ENCODE data around the gene DCUN1D2. TPM values are rescaled to one million over a fixed set of nuclear protein-coding genes. Genes with fewer than 3 reads are reported as not detected.
A peak's percentile ranks its signal among the peaks of the same experiment; 100 is the strongest.

DCUN1D2 gene
- polyA plus RNA-seq, 4 donors = 15.3 to 35.8 (median 26.9) TPM

DNA sequence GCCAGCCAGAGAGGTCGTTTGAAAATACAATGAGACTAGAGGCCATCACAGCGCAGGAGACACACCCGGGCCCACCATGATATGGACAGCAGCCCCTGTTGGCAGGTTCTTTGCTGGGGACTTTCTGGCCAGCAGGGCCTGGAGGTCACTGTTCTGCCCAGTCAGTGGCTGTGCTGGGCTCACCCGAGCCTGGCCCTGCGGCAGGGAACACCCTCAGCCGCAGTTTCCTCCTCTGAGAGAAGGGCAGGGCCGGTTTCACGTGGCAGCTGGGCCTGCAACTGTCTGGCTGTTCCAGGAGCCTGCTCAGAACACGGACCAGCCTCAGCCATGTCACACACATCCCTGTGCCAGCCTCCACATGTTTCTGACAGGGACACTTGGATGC, 76.6 kb downstream of the DCUN1D2 start:
- no peak for DNase-seq (ENCODE audit: low read depth in 4 of 4, low spot score in 2 of 4)

DNA sequence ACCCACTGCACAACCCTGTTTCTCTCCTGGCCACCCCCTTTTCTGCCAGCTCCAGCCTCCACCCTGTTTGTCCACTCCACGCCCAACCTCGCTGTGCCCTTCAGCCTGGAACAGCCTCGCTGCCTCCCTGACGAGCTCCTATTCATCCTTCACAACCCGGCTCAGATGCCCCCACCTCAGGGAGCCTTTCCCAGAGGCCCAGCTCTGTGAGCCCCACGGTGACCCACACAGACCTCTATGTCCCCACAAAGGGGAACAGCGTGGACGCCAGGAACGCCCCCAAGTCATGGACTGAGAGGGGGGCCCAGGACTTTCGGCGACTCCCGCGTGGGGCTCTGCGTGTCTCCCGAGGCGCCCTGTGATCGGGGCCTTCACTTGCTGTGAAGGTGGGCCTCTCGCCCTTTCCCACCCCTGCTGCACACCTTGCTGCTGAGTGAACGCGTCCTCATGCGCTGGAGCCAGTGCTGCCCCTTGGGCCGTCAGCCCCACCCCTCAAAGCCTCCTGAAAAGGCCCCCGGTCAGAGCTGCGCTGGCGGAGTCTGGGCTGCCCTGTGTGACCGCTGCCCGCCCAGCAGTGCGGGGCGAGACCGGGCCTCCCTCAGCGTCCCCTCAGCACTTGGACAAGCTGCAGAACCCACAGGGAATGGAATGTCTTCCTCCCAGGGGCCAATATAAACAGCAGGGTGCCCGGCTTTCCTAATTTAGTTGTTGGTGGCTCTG, 77.2 kb downstream of the DCUN1D2 start:
- no peak for DNase-seq (ENCODE audit: low read depth in 4 of 4, low spot score in 2 of 4)

DNA sequence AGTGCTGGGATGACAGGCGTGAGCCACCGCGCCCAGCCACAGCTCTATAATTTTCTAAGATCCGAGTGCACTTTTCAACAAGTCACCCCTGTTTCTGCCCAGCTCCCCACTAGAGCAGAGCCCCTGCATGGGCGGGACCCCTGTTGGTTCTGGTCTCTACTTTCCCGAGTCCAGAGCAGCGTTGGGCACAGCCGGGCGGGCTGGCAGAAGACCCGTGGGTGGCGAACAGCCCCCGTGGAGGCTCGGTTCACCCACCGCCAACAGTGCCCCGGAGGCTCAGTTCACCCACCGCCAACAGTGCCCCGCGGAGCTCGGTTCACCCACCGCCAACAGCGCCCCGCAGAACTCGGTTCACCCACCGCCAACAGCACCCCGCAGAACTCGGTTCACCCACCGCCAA, 78.1 kb downstream of the DCUN1D2 start:
- DNase-seq (ENCODE audit: low read depth in 4 of 4, low spot score in 2 of 4) = no peak

DNA sequence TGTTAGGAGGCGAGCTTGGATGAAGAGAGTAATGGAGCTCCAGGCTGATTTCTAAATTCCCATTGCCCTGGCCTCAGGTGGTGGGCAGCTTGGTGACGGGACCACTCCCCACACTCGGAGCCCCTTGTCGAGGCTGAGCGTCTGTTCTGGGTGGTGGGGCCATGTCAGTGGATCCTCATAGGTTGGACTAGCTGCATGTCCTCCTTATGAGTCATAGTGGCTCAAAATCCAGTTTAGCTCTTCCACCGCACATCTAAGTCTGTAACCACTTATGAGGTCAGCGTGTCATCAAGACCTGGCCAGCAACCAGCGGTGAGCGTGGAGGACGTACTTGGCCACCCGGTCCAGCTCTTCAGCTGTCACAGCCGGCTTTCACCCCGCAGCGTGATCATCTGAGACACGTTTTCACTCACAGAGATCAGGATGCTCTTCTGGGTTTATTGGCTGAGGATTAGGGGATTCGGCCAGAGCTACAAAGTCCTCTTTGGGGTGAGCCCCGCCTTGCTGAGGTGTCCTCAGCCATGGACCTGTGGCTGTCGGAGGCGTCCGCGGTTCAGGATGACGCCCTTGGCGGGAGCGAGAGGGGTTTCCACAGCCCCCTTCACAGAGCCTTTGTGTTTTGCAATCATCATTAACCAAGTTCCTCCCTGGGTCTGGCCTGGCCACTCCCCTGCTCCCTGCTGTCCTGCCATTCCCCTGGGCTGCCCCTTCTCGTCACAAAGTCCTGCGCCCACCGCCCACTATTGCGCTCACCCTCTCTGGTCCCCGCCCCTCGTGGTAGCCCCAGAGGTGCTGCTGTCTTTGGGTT, 79.1 kb downstream of the DCUN1D2 start:
- DNase-seq (ENCODE audit: low read depth in 4 of 4, low spot score in 2 of 4) = no peak

DNA sequence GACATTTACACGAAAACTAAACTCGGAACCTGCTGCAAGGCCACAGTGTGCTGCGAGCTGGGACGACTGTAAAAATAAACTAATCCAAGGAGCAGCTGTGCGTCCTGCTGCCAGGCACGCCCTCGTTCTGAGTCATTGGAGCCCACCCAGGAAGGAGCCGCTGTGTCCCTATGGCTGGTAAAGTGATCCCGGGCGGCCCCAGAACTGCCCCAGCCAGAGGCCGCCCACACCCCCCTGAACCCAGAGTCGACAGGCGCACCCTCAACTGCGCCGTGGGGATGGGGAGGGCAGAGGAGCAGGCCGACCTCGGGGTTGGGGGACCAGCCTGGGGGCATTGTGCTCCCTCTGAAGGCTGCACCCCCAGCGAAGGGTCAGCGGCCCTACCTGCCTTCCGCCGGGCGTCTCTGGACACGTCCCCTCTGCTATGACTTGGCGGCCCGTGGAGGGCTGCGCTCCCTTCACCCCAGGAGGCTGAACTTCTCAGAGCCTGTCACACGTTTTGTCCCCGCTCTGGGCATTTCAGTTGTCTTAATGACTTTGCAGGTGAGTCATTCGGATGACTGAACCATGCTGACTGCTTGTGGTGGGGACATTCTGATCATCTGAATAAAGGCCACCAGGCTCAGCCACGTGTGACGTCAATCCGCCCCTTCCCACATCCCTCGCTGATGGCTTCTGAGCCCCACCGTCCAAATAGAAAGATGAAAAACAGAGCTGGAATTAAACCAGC, 79.9 kb downstream of the DCUN1D2 start:
- DNase-seq (ENCODE audit: low read depth in 4 of 4, low spot score in 2 of 4) = peak in 1 of 4 donors; percentile 53

DNA sequence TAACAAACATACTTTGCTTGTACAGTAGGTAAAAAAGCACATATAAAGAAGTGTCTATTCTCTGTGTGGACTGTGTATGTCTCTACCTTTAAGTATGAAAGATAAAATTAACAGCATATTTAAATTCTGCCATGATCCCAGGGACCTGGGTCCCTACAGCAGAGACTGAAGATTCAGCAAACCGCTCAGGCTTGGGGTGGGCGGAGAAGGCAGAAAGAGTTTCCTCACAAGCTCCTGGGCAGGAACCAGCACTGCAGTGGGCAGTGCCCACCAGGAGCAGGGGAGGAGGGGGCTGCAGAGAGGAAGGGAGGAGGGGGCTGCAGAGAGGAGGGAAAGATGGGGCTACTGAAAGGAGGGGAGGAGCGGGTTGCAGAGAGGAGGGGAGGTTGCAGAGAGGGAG, 81.9 kb downstream of the DCUN1D2 start:
- DNase-seq (ENCODE audit: low read depth in 4 of 4, low spot score in 2 of 4) = no peak

DNA sequence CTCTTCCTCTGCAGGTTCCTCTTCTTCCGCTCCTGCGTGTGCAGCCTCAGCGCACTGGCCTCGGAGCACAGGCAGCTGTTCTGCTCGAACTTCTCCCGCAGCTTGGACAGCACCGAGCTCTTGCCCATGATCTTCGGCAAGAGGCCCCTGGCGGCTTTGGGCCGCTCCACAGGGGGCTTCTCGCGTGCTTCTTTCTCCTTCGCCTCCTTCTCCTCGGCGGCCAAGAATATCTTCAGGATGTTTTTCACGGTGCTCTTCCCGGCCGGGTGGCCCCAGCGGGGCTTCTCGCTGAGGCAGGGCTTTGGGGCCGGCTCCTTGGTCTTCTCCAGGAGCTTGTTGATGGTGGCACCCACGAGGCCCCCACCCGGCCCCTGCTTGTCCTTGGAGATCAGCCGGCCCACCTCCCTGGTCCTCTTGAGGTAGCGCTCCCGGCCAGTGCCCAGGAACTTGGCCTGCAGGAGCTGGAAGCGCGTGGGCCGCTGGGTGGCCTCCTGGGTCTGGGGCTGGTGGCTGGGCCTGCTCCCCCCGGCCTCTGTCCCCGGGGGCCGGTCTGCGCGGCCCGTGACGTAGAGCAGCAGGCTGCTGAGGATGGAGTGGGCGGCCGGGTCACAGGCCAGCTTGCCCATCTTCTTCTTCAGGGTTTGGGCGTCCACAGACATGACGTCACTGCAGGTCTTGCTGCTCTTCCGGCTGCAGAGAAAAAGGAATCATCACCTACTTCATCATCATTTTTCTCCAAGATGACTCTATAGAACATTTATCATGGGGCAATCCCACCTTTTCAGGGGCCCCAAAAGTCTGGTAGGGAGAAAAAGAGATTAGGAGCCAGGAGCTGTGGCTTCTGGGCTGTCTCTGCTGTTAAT, 82.7 kb downstream of the DCUN1D2 start:
- no peak for DNase-seq (ENCODE audit: low read depth in 4 of 4, low spot score in 2 of 4)

DNA sequence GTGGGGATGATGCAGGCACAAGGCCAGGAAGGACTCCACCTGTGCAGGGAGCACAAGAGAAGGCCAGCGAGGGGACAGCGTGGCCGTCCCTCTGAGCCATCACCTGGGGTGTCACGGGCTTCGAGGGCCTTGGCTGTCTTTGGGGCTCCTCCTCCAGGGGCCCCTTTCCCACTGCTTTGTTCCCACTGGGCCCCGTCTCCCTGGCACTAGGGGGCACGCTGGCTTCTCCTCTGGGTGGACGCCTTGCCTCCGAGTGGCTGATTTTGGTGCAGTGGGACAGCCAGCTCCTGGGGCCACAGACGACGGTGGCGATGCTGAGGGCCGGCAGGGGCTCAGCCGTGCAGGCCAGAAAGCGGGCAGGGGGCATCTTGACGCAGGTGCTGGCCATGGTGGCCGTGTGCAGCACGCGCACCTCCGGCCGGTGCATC, 83.4 kb downstream of the DCUN1D2 start:
- DNase-seq (ENCODE audit: low read depth in 4 of 4, low spot score in 2 of 4) = no peak

DNA sequence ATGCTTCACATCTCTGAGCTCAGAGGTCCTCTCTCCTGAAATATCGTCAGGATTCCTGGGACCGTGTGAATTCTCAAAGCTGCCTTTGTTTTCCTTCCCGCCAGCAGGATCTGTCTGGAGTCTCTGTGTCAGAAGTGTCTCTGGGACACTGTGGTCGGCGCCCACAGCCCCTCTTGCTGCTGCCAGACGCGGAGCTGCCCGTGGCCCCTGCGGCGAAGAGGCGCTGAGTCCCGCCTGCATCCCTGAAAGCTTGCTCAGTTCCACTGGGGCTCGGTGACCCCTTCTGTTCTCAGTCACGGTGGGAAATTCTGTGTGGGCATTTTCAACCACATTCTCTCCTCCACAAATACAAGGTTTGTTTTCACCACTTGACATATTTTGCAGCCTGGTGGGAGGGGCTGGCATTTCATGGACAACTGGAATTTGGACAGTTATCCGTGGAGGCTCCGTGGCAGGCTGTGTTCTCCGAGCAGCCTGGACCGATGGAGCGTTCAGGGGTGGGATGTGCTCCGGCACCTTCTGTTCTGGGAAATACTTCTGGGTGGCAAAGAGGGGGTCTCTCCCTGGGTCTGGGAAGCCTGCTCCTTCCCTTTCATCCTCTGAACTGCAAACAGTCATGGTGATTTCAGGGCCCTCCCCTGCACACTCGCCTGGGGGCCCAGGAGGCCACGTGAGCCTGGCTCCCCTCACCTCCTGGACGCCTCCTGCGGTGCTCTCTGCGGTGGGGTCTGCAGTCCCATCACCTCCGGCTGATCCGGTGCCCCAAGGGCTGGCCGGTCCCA, 84.0 kb downstream of the DCUN1D2 start:
- no peak for DNase-seq (ENCODE audit: low read depth in 4 of 4, low spot score in 2 of 4)

Other genes with a start within 250 kb of the DCUN1D2 start
- 100 to 1,000 TPM; 174 to 193 (median 182) TPM for gene LAMP1, start 193.5 kb downstream of the DCUN1D2 start, polyA plus RNA-seq (ENCODE audit: insufficient read length in 4 of 4)
- gene GRTP1, start 126.6 kb downstream of the DCUN1D2 start, polyA plus RNA-seq (ENCODE audit: insufficient read length in 4 of 4) = 10 to 100 TPM; 11.4 to 23.7 (median 17.5) TPM
- gene ADPRHL1, start 37.2 kb downstream of the DCUN1D2 start, polyA plus RNA-seq (ENCODE audit: insufficient read length in 4 of 4) = 1 to 10 TPM; 3.1 to 6.1 (median 4.7) TPM
- gene TFDP1, start 94.0 kb upstream of the DCUN1D2 start, polyA plus RNA-seq (ENCODE audit: insufficient read length in 4 of 4) = 10 to 100 TPM; 83.3 to 93.0 (median 88.2) TPM
- gene ATP4B, start 167.5 kb upstream of the DCUN1D2 start, polyA plus RNA-seq (ENCODE audit: insufficient read length in 4 of 4) = under 1 TPM; 0.36 to 0.82 (median 0.42) TPM
- gene GRK1, start 176.5 kb upstream of the DCUN1D2 start, polyA plus RNA-seq (ENCODE audit: insufficient read length in 4 of 4) = under 1 TPM; 0.11 to 0.19 (median 0.15) TPM